Liver (tissue), 9 donors: ENCODE measurements around the gene RNU6-9. TPM values are rescaled to one million over a fixed set of nuclear protein-coding genes. Genes with fewer than 3 reads are reported as not detected.

Experiments used
- DNase-seq: peaks from one replicate; pipeline ENCODE4 v3.0.0-alpha.2; 2017; ENCODE audit warnings: low spot score
- H3K27ac ChIP-seq, 2 donors: one replicate each; pipeline ENCODE4 v1.7.0; 2013; ENCODE audit warnings: inconsistent platforms in 2 of 2, low read length in 2 of 2, control low read depth in 1 of 2, low read depth in 1 of 2, mild to moderate bottlenecking in 1 of 2
- H3K27me3 ChIP-seq, 4 donors: one replicate each; pipeline versions ENCODE4 v1.6.1 to v1.7.0; 2013; ENCODE audit warnings: low read length in 3 of 4, inconsistent platforms in 1 of 4, mild to moderate bottlenecking in 1 of 4, moderate library complexity in 1 of 4; ENCODE audit not compliant: control insufficient read depth in 4 of 4, insufficient read depth in 4 of 4
- H3K36me3 ChIP-seq, 4 donors: one replicate each; pipeline versions ENCODE4 v1.6.1 to v1.7.0; 2013; ENCODE audit warnings: low read length in 3 of 4, mild to moderate bottlenecking in 3 of 4, low read depth in 1 of 4, moderate library complexity in 1 of 4; ENCODE audit not compliant: control insufficient read depth in 4 of 4, insufficient read depth in 3 of 4
- H3K4me1 ChIP-seq, 4 donors: one replicate each; pipeline versions ENCODE4 v1.6.1 to v1.7.0; 2013; ENCODE audit warnings: low read length in 3 of 4, mild to moderate bottlenecking in 3 of 4, moderate library complexity in 1 of 4; ENCODE audit not compliant: control insufficient read depth in 4 of 4, insufficient read depth in 4 of 4
- H3K4me3 ChIP-seq, 3 donors: one replicate each; pipeline versions ENCODE4 v1.6.1 to v1.7.0; 2013; ENCODE audit warnings: low read length in 3 of 3, control low read depth in 1 of 3, low read depth in 1 of 3, mild to moderate bottlenecking in 1 of 3
- H3K9ac ChIP-seq, 2 donors: one replicate each; pipeline ENCODE4 v1.7.0; 2013; ENCODE audit warnings: low read length in 2 of 2, mild to moderate bottlenecking in 2 of 2, moderate library complexity in 2 of 2, control low read depth in 1 of 2, low read depth in 1 of 2
- H3K9me3 ChIP-seq, 4 donors: one replicate each; pipeline versions ENCODE4 v1.6.1 to v1.7.0; 2013; ENCODE audit warnings: low read length in 3 of 4; ENCODE audit not compliant: control insufficient read depth in 4 of 4
- FOXA1 ChIP-seq: IDR thresholded peaks from 2 replicates; pipeline ENCODE4 v1.6.1; 2016; ENCODE audit warnings: antibody characterized with exemption
- FOXA2 ChIP-seq: IDR thresholded peaks from 2 replicates; pipeline ENCODE4 v1.6.1; 2016; ENCODE audit warnings: antibody characterized with exemption
- GABPA ChIP-seq, 2 donors: IDR thresholded peaks in 1 of 2; conservative IDR thresholded peaks in 1 of 2; 2 replicates each; pipeline ENCODE4 v1.6.1; 2016; ENCODE audit warnings: antibody characterized with exemption in 2 of 2, mild to moderate bottlenecking in 1 of 2, moderate library complexity in 1 of 2
- HNF4G ChIP-seq: IDR thresholded peaks from 2 replicates; pipeline ENCODE4 v1.6.1; 2016; ENCODE audit warnings: antibody characterized with exemption
- JUND ChIP-seq, 2 donors: IDR thresholded peaks; 2 replicates each; pipeline ENCODE4 v1.6.1; 2016; ENCODE audit warnings: antibody characterized with exemption in 2 of 2
- NR2F2 ChIP-seq: IDR thresholded peaks from 2 replicates; pipeline ENCODE4 v1.6.1; 2016; ENCODE audit warnings: antibody characterized with exemption
- RAD21 ChIP-seq, 2 donors: IDR thresholded peaks; 2 replicates each; pipeline ENCODE4 v1.6.1; 2016; ENCODE audit warnings: antibody characterized with exemption in 2 of 2, mild to moderate bottlenecking in 2 of 2
- RXRA ChIP-seq, 2 donors: IDR thresholded peaks; 2 replicates each; pipeline ENCODE4 v1.6.1; 2017 to 2018; ENCODE audit warnings: antibody characterized with exemption in 2 of 2, mild to moderate bottlenecking in 1 of 2
- SP1 ChIP-seq: IDR thresholded peaks from 2 replicates; pipeline ENCODE4 v1.6.1; 2018; ENCODE audit warnings: antibody characterized with exemption, mild to moderate bottlenecking
- TAF1 ChIP-seq: conservative IDR thresholded peaks from 2 replicates; pipeline ENCODE4 v1.6.1; 2016; ENCODE audit warnings: antibody characterized with exemption, mild to moderate bottlenecking
- YY1 ChIP-seq: IDR thresholded peaks from 2 replicates; pipeline ENCODE4 v1.6.1; 2016; ENCODE audit warnings: antibody characterized with exemption, mild to moderate bottlenecking
- WGBS: extraction: QIAGEN DNeasy Blood & Tissue Kit; methylation state at CpG from one replicate; pipeline ENCODE4 v1.1.7; 2013; 5-methylcytosine and 5-hydroxymethylcytosine counted together
- polyA plus RNA-seq, 2 donors: library from polyadenylated mRNA; stranded (reverse) in 1 of 2; unstranded in 1 of 2; fragments of 200-250 nt in 1 of 2; fragments of >200 nt in 1 of 2; fragmentation: Nextera tagmentation in 1 of 2; extraction: Ambion mirVana in 1 of 2; gene quantifications; one replicate each; pipeline versions ENCODE4 v1.2.1 to v1.2.3, GENCODE V29; 2013 to 2015
- total RNA-seq, 2 donors: library from RNA; depleted of rRNA; stranded (reverse); fragments of >200 nt; gene quantifications; one replicate each; pipeline ENCODE4 v1.2.3, GENCODE V29; 2014
- TF ChIP-seq, protein P1 (sequence below): IDR thresholded peaks from 2 replicates; pipeline ENCODE4 v1.6.1; 2016; ENCODE audit warnings: antibody characterized with exemption, mild to moderate bottlenecking
- TF ChIP-seq, protein P2 (sequence below): fragments of 150-350 bp; IDR thresholded peaks from 2 replicates; pipeline ENCODE4 v1.5.1; 2017; ENCODE audit warnings: improper control_type of control experiment, low read depth, low read length; ENCODE audit not compliant: missing input control
- TF ChIP-seq, protein P3 (sequence below): IDR thresholded peaks from 2 replicates; pipeline ENCODE4 v1.6.1; 2016; ENCODE audit warnings: antibody characterized with exemption
- donor health status: healthy.
- donor health status: healthy.
- donor health status: healthy.
- donor health status: healthy.
- donor health status: healthy.

The RNU6-9 gene
- total and polyA plus RNA-seq, 4 donors, result not detected

DNA sequence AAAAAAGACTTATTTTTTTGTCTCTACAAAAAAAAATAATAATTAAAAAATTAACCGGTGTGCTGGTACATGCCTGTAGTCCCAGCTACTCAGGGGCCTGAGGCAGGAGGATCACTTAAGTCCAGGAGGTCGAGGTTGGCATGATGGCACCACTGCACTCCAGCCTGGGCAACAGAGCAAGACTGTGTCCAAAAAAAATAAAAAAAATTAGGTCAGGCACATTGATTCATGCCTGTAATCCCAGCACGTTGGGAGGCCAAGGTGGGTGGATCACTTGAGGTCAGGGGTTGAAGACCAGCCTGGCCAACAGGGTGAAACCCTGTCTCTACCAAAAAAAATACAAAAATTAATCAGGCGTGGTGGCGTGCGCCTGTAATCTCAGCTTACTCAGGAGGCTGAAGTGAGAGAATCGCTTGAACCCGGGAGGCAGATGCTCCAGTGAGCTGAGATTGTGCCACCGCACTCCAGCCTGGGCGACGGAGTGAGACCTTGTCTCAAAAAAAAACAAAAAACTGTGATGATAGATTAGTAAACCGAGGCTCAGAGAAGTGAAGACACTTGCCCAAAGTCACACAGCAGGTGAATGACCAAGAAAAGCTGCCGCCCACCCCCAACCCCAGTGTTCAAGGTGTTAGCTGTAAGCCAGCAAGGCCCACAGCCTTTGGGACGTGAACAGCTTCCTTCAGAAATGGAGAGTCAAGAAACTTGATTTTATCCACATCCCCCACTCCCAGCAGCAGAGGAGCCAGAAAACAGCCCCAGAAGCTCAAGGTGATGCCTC, 9.4 kb downstream of the RNU6-9 start (continued):
- TF ChIP-seq, protein P1, sequence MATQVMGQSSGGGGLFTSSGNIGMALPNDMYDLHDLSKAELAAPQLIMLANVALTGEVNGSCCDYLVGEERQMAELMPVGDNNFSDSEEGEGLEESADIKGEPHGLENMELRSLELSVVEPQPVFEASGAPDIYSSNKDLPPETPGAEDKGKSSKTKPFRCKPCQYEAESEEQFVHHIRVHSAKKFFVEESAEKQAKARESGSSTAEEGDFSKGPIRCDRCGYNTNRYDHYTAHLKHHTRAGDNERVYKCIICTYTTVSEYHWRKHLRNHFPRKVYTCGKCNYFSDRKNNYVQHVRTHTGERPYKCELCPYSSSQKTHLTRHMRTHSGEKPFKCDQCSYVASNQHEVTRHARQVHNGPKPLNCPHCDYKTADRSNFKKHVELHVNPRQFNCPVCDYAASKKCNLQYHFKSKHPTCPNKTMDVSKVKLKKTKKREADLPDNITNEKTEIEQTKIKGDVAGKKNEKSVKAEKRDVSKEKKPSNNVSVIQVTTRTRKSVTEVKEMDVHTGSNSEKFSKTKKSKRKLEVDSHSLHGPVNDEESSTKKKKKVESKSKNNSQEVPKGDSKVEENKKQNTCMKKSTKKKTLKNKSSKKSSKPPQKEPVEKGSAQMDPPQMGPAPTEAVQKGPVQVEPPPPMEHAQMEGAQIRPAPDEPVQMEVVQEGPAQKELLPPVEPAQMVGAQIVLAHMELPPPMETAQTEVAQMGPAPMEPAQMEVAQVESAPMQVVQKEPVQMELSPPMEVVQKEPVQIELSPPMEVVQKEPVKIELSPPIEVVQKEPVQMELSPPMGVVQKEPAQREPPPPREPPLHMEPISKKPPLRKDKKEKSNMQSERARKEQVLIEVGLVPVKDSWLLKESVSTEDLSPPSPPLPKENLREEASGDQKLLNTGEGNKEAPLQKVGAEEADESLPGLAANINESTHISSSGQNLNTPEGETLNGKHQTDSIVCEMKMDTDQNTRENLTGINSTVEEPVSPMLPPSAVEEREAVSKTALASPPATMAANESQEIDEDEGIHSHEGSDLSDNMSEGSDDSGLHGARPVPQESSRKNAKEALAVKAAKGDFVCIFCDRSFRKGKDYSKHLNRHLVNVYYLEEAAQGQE, result peak; percentile 14
- TF ChIP-seq SP1 (peak; percentile 56), RXRA (IDR thresholded peaks at IDR 0.05) (peak; percentile 81 to 86), NR2F2 (peak; percentile 18)
- TF ChIP-seq, protein P2, sequence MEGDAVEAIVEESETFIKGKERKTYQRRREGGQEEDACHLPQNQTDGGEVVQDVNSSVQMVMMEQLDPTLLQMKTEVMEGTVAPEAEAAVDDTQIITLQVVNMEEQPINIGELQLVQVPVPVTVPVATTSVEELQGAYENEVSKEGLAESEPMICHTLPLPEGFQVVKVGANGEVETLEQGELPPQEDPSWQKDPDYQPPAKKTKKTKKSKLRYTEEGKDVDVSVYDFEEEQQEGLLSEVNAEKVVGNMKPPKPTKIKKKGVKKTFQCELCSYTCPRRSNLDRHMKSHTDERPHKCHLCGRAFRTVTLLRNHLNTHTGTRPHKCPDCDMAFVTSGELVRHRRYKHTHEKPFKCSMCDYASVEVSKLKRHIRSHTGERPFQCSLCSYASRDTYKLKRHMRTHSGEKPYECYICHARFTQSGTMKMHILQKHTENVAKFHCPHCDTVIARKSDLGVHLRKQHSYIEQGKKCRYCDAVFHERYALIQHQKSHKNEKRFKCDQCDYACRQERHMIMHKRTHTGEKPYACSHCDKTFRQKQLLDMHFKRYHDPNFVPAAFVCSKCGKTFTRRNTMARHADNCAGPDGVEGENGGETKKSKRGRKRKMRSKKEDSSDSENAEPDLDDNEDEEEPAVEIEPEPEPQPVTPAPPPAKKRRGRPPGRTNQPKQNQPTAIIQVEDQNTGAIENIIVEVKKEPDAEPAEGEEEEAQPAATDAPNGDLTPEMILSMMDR, result no peak

DNA sequence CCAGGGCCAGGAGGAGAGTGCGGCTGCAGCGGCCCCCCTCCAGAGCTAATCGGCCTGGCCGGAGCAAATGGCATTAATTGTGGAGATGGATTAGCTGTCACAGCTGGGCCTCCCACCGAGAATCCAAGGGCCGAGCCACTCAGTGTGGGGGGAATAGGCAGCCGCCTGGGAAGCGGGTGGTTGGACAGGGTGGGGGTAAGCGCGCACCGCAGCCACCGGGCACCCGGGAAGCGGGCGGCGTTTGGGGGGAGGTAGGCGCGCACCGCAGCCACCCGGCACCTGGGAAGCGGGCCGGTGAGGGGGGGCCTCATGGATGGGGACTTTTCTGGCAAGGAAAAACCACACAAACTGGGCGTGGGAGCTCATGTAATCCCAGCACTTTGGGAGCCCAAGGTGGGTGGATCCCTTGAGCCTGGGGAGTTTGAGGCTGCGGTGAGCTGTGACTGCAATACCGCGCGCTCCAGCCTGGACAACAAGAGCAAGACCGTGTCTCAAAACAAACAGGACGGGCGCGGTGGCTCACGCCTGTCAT, 10.0 kb downstream of the RNU6-9 start:
- Histone ChIP-seq H3K9me3 (no peaks in the 10 kb centered on the region), H3K27ac (no peak overlapping the region), H3K4me3 (no peak overlapping the region), H3K4me1 (peaks cover 7 to 11% (median 9%) of the 10 kb centered on the region in 4 donors), H3K27me3 (no peaks in the 10 kb centered on the region), H3K36me3 (peaks cover 0 to 13% (median 4%) of the 10 kb centered on the region in 4 donors), H3K9ac (no peak overlapping the region)
- 85% methylated on average over 32 of the region's 32 CpGs for WGBS
- DNase-seq, result no peak
- TF ChIP-seq FOXA2, result no peak
- no peak for TF ChIP-seq SP1

DNA sequence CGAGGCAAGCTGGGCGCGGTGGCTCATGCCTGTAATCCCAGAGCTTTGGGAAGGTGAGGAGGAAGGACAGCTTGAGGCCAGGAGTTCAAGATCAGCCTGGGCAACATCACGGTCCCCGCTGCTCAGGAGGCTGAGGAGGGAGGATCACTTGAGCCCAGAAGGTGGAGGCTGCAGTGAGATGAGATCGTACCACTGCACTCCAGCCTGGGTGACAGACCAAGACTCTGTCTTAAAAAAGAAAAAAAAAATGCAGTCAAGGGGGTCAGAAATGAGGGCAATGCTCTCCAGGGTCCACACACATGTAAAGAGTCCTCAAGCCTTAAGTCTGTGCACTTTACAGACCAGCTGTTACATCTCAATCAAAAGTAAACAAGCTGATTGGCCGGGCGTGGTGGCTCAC, 11.3 kb downstream of the RNU6-9 start:
- WGBS, result 95% methylated on average over 8 of the region's 8 CpGs

More for the DNA sequence above, 11.3 kb downstream of the RNU6-9 start:
- H3K9ac ChIP-seq, result no peak overlapping the region
- peaks cover 7 to 14% (median 9%) of the 10 kb centered on the region in 4 donors for H3K4me1 ChIP-seq
- DNase-seq, result no peak
- no peaks in the 10 kb centered on the region for H3K27me3 ChIP-seq
- H3K36me3 ChIP-seq, result peaks cover 0 to 10% (median 1%) of the 10 kb centered on the region in 4 donors
- no peak for TF ChIP-seq GABPA (IDR thresholded peaks at IDR 0.05 in 1 of 2, conservative IDR thresholded peaks at IDR 0.05 in 1 of 2)
- no peak for TF ChIP-seq NR2F2
- TF ChIP-seq HNF4G, result no peak
- TF ChIP-seq, protein P1, result no peak
- no peak for TF ChIP-seq TAF1
- no peak for TF ChIP-seq YY1
- TF ChIP-seq RAD21 (IDR thresholded peaks at IDR 0.05), result no peak
- no peak for TF ChIP-seq FOXA1
- TF ChIP-seq RXRA (IDR thresholded peaks at IDR 0.05), result no peak
- TF ChIP-seq, protein P3, sequence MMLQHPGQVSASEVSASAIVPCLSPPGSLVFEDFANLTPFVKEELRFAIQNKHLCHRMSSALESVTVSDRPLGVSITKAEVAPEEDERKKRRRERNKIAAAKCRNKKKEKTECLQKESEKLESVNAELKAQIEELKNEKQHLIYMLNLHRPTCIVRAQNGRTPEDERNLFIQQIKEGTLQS, result no peak
- TF ChIP-seq SP1, result no peak
- no peak for TF ChIP-seq JUND (IDR thresholded peaks at IDR 0.05)
- H3K9me3 ChIP-seq, result no peaks in the 10 kb centered on the region
- no peak overlapping the region for H3K27ac ChIP-seq
- H3K4me3 ChIP-seq, result no peak overlapping the region
